IPS DF 19.7 (cell line): ENCODE data around the gene FAM98A.

Experiments used
- DNase-seq: peaks from one replicate; pipeline ENCODE4 v3.0.0-alpha.2; 2013; ENCODE audit warnings: low read depth, low spot score

FAM98A gene

DNA sequence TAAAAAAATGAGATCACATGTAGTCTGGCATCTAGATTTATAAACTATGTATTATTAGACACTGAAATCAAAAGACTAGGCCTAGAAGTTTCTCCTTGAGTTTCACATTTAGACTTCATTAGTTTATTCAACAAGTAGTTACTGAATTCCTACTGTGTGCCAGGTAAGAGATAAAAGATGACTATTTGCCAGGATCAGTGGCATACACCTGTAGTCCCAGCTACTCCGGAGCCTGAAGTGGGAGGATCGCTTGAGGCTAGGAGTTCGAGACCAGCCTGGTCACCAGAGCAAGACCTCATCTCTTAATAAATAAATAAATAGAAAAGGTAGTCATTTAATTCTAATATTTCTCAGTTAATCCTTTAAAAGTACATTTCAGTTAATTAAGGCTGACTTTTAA lies 2.1 kb downstream of the FAM98A start:
- DNase-seq = no peak

DNA sequence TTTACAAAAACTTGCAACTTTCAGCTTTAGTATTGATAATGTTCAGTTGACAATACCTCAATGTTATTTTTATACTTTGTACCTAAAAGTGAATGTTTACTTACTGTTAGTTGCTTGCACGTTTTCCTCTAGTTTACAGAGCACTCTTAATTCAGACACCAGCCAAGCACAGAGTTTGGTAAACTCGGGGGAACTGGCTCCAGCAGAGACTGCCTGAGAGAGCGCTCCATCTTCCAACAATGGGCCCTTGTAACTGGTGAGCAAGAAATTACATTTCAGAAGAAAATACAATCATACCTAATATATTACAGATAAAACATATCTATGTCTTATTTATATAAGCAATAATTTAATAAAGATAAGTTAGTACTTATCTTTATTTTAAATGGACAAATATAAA lies 3.7 kb downstream of the FAM98A start:
- no peak for DNase-seq

DNA sequence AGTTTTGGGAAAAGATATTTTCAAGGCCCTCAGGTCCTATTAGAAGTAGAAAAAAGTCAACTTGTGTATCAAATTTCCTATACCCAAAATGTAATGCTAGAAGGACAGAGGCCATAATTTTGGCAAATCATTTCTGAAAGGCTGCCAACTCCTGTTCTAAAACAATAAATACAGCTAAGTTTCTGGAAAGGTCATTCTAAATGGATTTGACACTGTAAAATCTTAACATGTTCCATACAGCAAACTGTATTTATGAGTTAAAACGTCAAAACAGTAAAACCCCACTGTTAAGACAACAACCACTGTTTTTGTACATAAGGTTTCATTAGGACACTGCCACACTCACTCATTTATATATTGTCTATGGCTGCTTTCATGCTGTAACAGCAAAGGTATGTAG lies 9.7 kb downstream of the FAM98A start:
- no peak for DNase-seq

DNA sequence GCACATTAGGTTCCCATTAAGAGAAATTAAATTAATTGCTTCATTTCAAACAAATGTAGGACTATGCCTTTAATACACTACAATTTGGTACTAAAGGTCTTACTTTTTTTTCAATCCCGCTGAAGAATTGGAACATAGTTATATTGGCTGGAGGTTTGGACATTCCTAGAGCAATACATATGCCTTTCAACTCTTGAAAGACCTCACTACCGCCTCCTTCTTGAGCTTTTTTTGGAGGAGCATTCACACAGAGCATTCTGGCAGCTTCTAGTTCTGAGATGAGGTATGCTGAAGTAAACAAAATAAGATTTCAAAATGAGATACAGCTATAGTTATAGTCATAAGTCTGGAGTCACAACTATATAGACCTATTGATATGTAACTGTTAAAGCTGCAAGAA lies 10.9 kb downstream of the FAM98A start:
- no peak for DNase-seq

DNA sequence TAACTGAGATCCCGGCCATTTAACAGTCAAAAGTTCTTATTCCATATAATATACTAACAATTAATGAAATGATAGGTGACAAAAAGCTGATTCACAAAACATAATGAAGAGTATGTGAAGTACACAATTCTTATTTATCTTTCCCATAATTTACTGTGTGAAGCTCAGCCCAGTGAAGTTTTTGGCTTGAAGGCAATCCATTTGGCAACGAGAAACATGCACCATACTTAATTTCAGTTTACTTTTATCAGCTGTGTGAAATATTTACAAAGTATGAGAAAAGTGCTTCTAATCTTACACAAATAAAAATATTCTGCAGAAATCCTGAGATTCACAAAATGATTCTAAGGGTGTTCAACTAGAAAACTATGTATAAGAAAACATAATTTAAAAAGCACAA lies 12.3 kb downstream of the FAM98A start:
- no peak for DNase-seq

DNA sequence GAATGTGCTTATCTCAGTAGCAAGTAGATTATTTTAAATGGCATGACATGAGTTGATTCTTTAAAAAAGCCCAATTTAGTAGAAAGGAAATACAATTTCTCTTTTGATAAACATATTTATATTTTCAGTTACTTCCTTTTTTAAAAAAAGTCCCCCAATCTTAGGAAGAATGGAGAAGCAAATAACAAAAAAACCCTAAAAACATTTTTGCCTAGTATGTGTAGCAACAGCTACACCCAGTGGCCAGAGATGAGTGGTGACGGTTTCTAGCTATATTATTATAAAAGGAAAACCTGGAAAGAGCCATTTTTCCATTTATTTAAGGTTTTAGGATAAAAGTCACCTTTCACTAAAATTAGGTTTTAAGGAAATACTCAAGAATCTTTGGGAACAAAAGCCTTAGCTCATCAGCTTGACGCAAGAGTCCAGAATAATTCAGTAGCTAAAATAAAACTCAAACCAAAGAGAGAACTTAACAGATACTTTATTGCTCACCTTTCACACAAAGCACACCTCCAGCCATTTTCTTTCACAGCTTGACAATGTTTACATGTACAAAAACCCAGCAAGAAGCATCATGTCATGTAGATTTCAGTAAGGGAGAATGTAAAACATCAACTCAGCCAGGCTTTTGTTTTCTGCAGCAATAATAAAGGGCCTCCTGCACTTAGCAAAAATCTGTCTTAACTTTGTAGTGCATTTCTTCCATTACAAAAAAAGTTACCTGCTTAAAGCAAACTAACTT lies 15.7 kb downstream of the FAM98A start:
- no peak for DNase-seq

DNA sequence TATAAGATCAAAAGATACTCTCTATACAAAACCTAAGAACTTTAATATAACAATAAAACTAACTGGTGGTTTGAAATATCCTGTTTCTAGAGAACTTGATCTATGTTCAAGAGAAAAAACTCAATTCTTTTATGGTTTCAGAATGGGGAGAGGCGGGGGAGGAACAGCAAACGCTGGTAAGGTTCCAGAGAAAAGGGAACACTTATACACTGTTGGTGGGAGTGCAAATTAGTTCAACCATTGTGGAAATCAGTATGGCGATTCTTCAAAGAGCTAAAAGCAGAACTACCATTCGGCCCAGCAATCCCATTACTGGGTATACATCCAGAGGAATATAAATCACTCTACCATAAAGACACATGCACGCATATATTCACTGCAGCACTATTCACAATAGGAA lies 17.2 kb downstream of the FAM98A start:
- DNase-seq = no peak

DNA sequence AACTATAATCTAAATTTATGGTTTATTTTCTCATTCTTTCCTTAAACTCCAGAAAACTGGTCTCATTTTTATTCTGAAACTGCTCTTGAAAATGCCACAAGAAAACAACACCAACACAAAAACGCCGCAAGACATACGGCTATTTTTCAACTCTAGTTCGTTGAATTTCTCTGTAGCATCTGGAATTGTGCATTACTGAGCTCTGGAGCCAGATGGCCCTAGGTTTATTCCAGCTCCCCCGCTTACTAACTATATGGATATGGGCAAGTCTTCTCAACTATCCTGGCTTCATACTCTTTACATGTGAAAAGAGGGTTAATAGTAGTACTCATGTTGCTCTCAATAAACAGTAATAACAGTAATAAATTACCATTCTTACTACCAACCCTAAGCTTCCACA lies 19.9 kb downstream of the FAM98A start:
- DNase-seq = no peak

DNA sequence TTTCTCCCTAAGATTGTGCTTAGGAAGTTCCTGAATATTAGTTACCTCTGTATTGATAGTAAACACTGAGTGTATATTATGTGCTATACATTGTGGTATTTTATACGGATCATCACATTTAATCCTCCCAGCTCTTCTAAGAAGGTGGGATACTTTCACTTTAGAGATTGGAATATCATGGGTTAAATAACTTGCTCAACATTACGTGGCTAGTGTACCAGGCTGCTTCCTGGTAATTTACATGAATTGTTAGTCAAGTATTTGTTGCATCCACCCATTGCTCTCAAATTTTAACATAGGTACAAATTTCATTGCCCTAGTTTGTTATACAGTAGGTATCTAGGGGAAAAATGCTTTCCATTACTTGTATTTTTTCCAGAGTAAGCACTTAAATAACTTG lies 21.4 kb downstream of the FAM98A start:
- no peak for DNase-seq

DNA sequence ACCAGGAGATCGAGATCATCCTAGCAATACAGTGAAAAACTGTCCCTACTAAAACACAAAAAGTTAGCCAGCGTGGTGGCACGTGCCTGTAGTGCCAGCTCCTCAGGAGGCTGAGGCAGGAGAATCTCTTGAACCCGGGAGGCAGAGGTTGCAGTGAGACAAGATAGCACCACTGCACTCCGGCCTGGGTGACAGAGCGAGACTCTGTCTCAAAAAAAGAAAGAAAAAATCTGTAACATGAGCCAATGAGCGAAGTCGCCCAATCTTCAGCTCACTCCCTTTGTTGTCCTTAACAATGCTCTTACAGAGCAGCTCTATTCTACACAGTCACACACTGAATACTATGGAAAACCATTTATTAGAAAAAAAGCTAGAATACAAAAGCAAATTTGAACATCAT lies 22.0 kb downstream of the FAM98A start:
- DNase-seq = no peak

DNA sequence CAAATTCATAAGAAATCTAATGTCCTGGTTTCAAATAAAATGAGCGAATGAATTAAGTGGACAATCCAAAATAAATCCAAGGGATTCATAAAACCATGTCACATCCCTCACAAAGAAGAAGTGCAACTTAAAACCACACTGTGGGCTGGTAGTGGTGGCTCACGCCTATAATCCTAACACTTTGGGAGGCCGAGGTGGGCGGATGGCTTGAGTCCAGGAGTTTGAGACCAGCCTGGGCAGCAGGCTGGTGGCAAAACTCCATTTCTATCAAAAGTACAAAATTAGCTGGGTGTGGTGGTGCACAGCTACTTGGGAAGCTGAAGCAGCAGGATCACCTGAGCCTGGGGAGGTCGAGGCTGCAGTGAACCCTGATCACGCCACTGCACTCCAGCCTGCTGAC lies 25.4 kb downstream of the FAM98A start:
- no peak for DNase-seq

DNA sequence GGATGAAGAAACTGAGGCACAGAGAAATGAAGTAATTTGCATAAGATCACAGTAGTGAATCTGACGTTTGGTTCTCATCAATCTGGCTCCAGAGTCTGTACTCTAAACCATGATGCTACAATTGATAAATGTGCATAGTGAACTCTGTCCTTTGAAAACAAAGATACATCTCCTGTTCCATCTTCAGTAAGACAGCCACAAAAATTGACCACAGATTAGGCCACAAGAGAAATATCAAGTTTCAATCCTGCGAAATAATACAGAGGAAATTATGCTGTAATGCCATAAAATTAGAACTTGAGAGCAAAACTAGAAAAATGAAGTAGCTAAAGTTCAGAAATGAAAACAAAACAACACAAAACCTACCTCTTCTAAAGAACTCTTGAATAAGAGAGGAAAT lies 28.4 kb downstream of the FAM98A start:
- no peak for DNase-seq

DNA sequence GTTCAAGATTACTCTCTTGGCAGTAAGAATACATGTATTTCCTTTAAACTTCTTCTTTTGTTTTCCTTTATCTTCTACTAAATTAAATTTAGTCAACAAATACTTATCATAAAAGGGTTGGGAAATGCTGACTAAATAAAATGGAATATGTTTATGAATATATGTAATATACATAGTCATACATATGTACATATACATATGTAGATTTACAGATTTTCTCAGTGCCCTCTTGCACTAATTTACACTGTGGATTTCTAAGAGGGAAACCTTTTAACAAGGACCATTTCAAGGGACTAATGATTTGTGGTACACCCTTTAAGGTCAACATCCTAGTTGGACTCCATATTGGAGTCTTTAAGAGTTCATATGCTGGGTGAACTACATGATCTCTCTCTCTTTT lies 37.2 kb downstream of the FAM98A start:
- no peak for DNase-seq

DNA sequence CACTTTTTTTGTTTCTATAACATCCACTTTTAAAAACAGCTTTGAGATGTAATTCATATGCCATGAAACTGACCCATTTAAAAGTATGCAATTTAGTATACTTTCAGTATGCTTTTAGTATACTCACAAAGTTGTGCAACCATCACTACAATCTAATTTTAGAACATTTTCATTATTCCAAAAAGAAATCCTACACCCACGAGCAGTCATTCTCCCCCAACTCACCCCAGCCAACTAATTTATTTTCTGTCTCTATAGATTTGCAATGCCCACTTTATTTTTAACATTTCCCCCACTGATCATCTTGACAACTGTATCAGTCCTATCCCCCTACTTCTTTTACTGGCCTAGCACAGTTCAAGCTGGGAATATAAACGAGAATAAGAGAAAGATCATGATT lies 39.1 kb downstream of the FAM98A start:
- DNase-seq = no peak

DNA sequence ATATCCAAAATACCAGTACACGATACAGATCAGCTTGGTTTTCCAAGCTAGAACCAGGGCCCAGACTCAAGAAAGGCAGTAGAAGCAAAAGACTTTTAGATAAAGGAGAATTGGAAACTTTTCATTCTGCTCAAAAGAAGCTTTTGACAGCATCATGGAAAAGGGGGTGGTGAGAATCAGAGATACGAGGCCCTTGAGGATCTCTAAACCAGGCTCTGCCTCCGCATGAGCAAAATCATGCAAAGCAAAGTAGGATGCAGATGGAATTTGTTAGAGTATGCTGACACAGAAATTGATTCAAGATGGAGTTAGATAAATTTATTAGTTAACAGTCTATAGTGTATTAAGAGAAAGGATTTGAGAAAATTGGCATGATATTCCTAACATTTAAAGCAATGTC lies 39.8 kb downstream of the FAM98A start:
- no peak for DNase-seq

DNA sequence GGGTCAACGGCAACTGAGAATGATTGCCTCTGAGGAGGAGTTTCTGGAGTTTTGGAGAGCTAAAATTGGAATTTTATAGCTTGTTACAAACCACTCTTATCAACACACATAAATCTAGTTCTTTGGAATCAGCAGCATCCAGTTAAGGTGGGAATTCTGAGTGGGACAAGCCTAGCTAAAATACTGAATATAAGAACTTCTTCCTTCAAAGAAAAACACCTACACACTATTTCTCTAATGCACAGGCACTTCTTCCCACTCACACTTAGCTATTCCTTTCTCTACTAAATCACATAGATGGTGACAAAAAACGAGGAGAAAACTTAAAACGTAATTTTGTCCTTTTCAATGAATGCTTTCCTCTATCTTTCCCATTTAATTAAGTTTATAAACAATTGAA lies 43.4 kb downstream of the FAM98A start:
- no peak for DNase-seq

DNA sequence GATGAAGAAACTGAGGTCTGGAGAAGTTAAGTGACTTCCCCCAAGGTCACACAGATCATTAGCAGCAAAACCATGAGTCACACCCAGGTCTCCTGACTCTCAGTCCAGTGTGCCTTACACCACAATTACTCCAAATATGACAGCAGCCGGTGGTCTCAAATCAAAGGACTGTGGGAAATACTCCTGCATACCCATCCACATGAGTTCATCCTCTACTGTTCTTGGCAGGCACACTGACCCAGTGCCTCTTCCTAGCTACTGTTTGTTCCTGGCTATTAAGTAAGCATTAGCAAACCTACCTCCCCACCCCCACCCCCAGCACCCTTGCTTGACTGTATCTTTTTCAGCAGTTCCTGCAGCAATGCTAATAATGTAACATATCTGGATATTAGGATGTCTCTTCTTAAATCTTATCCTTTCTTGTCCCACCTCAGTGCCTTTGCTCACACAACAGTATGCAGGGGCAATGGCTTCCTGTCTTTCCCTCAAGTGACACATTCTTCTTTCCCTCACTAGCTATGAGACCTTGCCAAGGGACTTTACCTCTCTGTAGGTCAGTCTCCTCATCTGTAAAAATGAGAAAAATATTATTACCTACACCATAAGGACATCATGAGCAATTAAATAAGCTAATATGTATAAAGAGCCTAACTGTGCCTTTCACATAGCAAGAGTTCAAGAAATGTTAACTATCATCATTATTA lies 46.2 kb downstream of the FAM98A start:
- no peak for DNase-seq

DNA sequence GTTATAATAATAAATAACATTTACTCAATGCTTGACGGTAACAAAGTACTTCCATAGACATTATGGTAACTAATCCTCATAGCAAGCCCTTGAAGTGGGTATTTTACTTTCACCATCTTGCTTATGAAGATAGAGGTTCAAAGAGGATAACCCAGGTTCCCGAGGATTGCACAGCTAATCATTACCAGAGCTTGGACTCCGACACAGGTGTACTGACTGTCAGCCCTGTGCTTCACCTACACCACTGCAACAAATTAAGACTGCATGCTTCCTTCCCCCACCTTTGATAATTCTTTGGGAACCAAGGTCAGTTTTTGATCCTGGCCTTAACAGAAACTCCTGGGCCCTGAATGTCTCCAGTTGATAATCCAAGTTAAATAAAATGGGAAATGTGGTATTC lies 48.9 kb downstream of the FAM98A start:
- DNase-seq = no peak

DNA sequence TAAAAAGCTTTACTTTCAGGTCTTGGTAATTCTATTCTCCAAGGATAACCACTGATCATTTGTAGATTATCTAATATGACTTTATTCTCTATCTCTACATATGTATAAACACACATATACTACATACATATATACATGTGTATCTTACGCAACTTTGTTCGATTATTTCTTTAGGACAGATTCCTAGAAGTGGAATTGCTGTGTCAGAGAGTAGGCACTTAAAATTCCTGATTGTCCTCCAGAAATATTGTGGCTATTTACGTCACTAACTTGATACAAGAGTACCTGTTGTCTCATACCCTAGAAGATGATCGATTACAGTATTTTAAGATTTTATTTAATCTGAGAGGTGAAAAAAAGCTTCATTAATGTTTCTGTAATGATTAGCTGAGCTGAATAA lies 57.9 kb downstream of the FAM98A start:
- no peak for DNase-seq

DNA sequence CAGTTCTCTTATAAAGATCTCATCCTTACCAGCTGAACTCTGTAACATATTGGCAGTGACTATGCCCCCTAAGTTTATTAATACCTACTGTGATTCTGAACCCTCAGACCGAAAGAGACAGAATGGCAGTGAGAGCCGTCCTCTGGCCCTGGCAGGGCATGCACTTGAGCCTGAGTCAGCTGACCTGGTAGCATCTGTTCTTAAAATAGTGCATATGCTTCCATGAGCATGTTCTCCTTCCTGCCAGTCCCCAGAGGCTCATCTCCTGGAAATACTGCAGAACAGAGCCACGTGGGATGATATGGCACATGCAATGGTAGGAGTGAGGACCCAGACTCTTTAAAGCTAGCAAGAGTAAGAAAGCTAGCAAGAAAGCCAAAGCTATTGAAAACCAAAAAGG lies 63.7 kb downstream of the FAM98A start:
- no peak for DNase-seq
